ENCODE data around the gene IZUMO3.
"Not testable (repeated sequence)": the region's sequence is repeated elsewhere in the genome, so short reads cannot be mapped to it uniquely, and the experiment has no call there.

Gene IZUMO3

GRCh38 chr9:24545847-24546522 lies at the start of gene IZUMO3:
Gene IZUMO3 (minus strand): TSS chr9:24545897. CDS start chr9:24545649, 248 bp downstream.
- no peak for DNase-seq (ENCODE audit: low read depth in 3 of 3, low spot score in 1 of 3)

- DNase-seq (ENCODE audit: low read depth in 3 of 3, low spot score in 1 of 3) = no peak
Observed at GRCh38 chr9:24594234-24594850, 48.6 kb upstream of the IZUMO3 start.

GRCh38 chr9:24590432-24590831 lies 44.7 kb upstream of the IZUMO3 start:
- no peak for DNase-seq (ENCODE audit: low read depth in 3 of 3, low spot score in 1 of 3)

GRCh38 chr9:24587883-24588282 lies 42.2 kb upstream of the IZUMO3 start:
- DNase-seq (ENCODE audit: low read depth in 3 of 3, low spot score in 1 of 3) = no peak

- DNase-seq (ENCODE audit: low read depth in 3 of 3, low spot score in 1 of 3) = no peak
Observed at GRCh38 chr9:24582146-24583126, 36.7 kb upstream of the IZUMO3 start.

GRCh38 chr9:24580005-24580404 lies 34.3 kb upstream of the IZUMO3 start:
- DNase-seq (ENCODE audit: low read depth in 3 of 3, low spot score in 1 of 3) = not testable (repeated sequence)

- DNase-seq (ENCODE audit: low read depth in 3 of 3, low spot score in 1 of 3) = no peak
Observed at GRCh38 chr9:24572406-24572805, 26.7 kb upstream of the IZUMO3 start.

GRCh38 chr9:24561957-24562356 lies 16.3 kb upstream of the IZUMO3 start:
- DNase-seq (ENCODE audit: low read depth in 3 of 3, low spot score in 1 of 3) = no peak

GRCh38 chr9:24553183-24553552 lies 7.5 kb upstream of the IZUMO3 start:
- DNase-seq (ENCODE audit: low read depth in 3 of 3, low spot score in 1 of 3) = no peak

- DNase-seq (ENCODE audit: low read depth in 3 of 3, low spot score in 1 of 3) = no peak
Observed at GRCh38 chr9:24552526-24553182, 7.0 kb upstream of the IZUMO3 start.

GRCh38 chr9:24545285-24545684 lies 412 bp downstream of the IZUMO3 start:
- no peak for DNase-seq (ENCODE audit: low read depth in 3 of 3, low spot score in 1 of 3)

GRCh38 chr9:24518545-24518944 lies 27.2 kb downstream of the IZUMO3 start:
- no peak for DNase-seq (ENCODE audit: low read depth in 3 of 3, low spot score in 1 of 3)

GRCh38 chr9:24516463-24516862 lies 29.2 kb downstream of the IZUMO3 start:
- DNase-seq (ENCODE audit: low read depth in 3 of 3, low spot score in 1 of 3) = no peak

GRCh38 chr9:24509850-24510249 lies 35.8 kb downstream of the IZUMO3 start:
- no peak for DNase-seq (ENCODE audit: low read depth in 3 of 3, low spot score in 1 of 3)

GRCh38 chr9:24504521-24504920 lies 41.2 kb downstream of the IZUMO3 start:
- DNase-seq (ENCODE audit: low read depth in 3 of 3, low spot score in 1 of 3) = no peak

GRCh38 chr9:24502206-24502937 lies 43.3 kb downstream of the IZUMO3 start:
- DNase-seq (ENCODE audit: low read depth in 3 of 3, low spot score in 1 of 3) = no peak

- DNase-seq (ENCODE audit: low read depth in 3 of 3, low spot score in 1 of 3) = no peak
Observed at GRCh38 chr9:24500761-24501160, 44.9 kb downstream of the IZUMO3 start.

GRCh38 chr9:24498632-24499031 lies 47.1 kb downstream of the IZUMO3 start:
- DNase-seq (ENCODE audit: low read depth in 3 of 3, low spot score in 1 of 3) = no peak

GRCh38 chr9:24497671-24498070 lies 48.0 kb downstream of the IZUMO3 start:
- no peak for DNase-seq (ENCODE audit: low read depth in 3 of 3, low spot score in 1 of 3)
